Activated T-cell treated with anti-CD3 and anti-CD28 coated beads, Interleukin-2, amount 50 U/mL, for 72 hours (primary cell): ENCODE results near the gene DTNBP1. TPM values are rescaled to one million over a fixed set of nuclear protein-coding genes. Genes with fewer than 3 reads are reported as not detected.
A peak's percentile ranks its signal among the peaks of the same experiment; 100 is the strongest.

Experiments
- ATAC-seq, 2 donors: fragments of 150-1000 bp; cut with Tn5 transposase; replicated peaks in 1 of 2; 2 replicates each; pipeline ENCODE4 v1.10.0; 2021; ENCODE audit warnings: moderate library complexity in 2 of 2, mild to moderate bottlenecking in 1 of 2
- DNase-seq, 2 donors: peaks; one replicate each; pipeline ENCODE4 v3.0.0; 2021 to 2022; ENCODE audit warnings: mixed read lengths in 1 of 2
- H3K27ac Mint-ChIP-seq: one replicate; pipeline ENCODE4 v1.8.0; 2022; ENCODE audit warnings: mild to moderate bottlenecking, moderate library complexity, mixed read lengths
- H3K27me3 Mint-ChIP-seq: one replicate; pipeline ENCODE4 v1.8.0; 2022; ENCODE audit warnings: low read depth, mixed read lengths
- H3K36me3 Mint-ChIP-seq, 2 donors: one replicate each; pipeline ENCODE4 v1.8.0; 2022; ENCODE audit warnings: mixed read lengths in 2 of 2, mild to moderate bottlenecking in 1 of 2; ENCODE audit not compliant: insufficient read depth in 2 of 2
- H3K4me1 Mint-ChIP-seq: one replicate; pipeline ENCODE4 v1.8.0; 2022; ENCODE audit warnings: low read depth, mixed read lengths
- H3K4me3 Mint-ChIP-seq, 2 donors: one replicate each; pipeline ENCODE4 v1.8.0; 2022; ENCODE audit warnings: mild to moderate bottlenecking in 2 of 2, mixed read lengths in 2 of 2, moderate library complexity in 2 of 2
- H3K9me3 Mint-ChIP-seq, 2 donors: one replicate each; pipeline ENCODE4 v1.8.0; 2022; ENCODE audit warnings: mixed read lengths in 2 of 2
- total RNA-seq, 2 donors: library from RNA; stranded (reverse); gene quantifications; one replicate each; pipeline ENCODE4 v1.2.3, GENCODE V29; 2022

Gene DTNBP1
- total RNA-seq, 2 donors from 2014 or later: 24.5 to 27.1 TPM

- peaks cover 9% of the 10 kb centered on the region for H3K4me1 Mint-ChIP-seq
- H3K4me3 Mint-ChIP-seq: no peak overlapping the region
- peaks cover 2 to 37% of the 10 kb centered on the region in 2 donors for H3K36me3 Mint-ChIP-seq
- DNase-seq (no peak), ATAC-seq (no peak)
- peak overlapping the region; percentile 57 for H3K27ac Mint-ChIP-seq
- H3K27me3 Mint-ChIP-seq: no peaks in the 10 kb centered on the region
- H3K9me3 Mint-ChIP-seq: no peaks in the 10 kb centered on the region
Observed at GRCh38 chr6:15506066-15506465, 156.8 kb downstream of the DTNBP1 start.

DNA sequence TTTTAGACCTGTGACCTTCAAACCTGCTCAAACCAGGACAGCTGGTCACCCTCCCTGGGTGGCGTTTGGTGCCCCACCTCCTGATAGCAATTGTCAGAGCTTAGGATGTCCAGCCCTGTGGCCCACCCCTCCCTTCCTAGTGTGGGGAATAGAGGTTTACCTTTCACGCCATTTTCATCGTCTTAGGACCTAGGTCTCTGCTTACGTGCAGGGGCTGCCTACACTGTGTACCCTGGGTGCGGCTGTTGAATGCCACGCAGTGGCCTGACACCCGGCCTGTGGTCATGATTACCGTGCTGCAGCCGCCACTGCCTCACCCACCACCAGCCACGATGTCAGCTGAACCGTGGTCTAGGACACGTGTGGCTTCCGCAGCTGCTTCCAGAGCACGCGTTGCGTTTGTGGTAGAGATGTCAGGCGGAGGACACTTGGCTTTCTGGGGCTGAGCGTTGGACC is 157.3 kb downstream of the DTNBP1 start:
- Mint-ChIP-seq H3K9me3 (no peaks in the 10 kb centered on the region), H3K27ac (peak overlapping the region; percentile 58), H3K36me3 (peaks cover 2 to 36% of the 10 kb centered on the region in 2 donors), H3K4me3 (no peak overlapping the region), H3K4me1 (peaks cover 9% of the 10 kb centered on the region), H3K27me3 (no peaks in the 10 kb centered on the region)
- DNase-seq (no peak), ATAC-seq (no peak)

DNA sequence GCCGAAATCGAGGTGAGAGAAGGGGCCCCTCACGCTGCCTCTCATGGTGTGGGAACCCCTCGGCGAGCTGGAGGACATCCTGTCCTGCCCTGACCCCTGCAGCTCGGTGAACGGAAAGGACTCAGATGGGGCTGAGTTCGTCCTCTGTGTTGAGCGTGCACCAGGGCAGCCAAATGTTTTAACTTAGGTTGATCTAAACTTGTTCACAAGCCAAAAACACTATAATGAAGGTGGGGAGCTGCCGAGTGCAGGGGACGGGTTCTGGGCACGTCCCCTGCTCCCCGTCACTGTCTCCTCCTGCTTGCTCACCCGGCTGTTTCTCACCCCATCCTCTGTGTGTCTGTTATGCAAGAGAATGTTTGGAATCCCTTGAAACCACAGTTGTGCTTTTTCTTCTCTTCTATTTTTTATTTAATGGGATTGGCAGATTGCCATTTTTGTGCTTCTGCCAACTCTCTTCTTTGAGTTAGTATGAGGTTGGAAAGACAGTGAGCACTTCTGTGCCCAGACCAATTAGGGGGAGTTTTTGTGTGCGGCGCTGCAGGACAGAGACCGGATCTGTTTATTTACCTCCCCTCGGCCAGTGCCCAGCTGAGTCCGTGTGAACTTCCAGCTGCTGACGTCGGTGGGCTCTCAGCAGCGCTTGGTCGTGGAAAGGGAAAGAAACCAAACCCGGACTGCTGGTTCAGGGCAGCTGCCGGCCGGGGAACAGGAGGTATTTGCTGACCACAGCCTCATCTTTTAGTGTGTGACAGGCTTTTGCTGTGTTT is 158.1 kb downstream of the DTNBP1 start:
- Mint-ChIP-seq H3K4me3 (no peak overlapping the region), H3K9me3 (no peaks in the 10 kb centered on the region), H3K27ac (peak overlapping the region; percentile 51), H3K4me1 (peaks cover 9% of the 10 kb centered on the region), H3K36me3 (peaks cover 2 to 37% of the 10 kb centered on the region in 2 donors), H3K27me3 (no peaks in the 10 kb centered on the region)
- ATAC-seq (no peak), DNase-seq (no peak)

DNA sequence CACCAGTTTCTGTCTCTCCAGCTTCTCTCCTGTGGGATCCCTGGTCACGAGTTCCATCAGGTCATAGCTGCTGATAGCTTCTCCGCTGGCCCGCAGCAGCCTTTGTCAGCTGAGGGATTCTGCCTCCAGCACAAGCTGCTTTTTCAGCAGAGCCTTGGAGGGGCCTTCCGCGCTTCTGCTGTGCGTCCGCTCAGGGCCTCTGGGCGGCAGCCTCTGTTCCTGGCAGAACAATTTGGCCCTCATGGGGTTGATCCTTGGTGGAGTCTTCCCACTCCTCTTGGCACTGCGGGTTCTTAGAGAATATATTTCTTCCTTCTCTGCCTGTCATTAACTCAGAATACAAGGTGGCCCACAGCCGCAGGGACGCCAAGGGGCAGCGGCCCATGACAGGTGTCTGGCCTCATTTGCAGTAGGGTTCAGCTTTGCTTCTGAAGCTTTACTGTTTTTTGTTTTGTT is 158.8 kb downstream of the DTNBP1 start:
- Mint-ChIP-seq H3K27me3 (no peaks in the 10 kb centered on the region), H3K36me3 (peaks cover 2 to 43% of the 10 kb centered on the region in 2 donors), H3K27ac (peak overlapping the region; percentile 58), H3K4me3 (no peak overlapping the region), H3K4me1 (peaks cover 8% of the 10 kb centered on the region), H3K9me3 (no peaks in the 10 kb centered on the region)
- DNase-seq (no peak), ATAC-seq (no peak)

- peaks cover 0 to 40% of the 10 kb centered on the region in 2 donors for H3K36me3 Mint-ChIP-seq
- H3K27me3 Mint-ChIP-seq: no peaks in the 10 kb centered on the region
- ATAC-seq (no peak), DNase-seq (no peak)
- H3K9me3 Mint-ChIP-seq: no peaks in the 10 kb centered on the region
- no peak overlapping the region for H3K4me3 Mint-ChIP-seq
- peak overlapping the region; percentile 58 for H3K27ac Mint-ChIP-seq
- H3K4me1 Mint-ChIP-seq: peaks cover under 1% of the 10 kb centered on the region
Observed at GRCh38 chr6:15503346-15503680, 159.5 kb downstream of the DTNBP1 start.

DNA sequence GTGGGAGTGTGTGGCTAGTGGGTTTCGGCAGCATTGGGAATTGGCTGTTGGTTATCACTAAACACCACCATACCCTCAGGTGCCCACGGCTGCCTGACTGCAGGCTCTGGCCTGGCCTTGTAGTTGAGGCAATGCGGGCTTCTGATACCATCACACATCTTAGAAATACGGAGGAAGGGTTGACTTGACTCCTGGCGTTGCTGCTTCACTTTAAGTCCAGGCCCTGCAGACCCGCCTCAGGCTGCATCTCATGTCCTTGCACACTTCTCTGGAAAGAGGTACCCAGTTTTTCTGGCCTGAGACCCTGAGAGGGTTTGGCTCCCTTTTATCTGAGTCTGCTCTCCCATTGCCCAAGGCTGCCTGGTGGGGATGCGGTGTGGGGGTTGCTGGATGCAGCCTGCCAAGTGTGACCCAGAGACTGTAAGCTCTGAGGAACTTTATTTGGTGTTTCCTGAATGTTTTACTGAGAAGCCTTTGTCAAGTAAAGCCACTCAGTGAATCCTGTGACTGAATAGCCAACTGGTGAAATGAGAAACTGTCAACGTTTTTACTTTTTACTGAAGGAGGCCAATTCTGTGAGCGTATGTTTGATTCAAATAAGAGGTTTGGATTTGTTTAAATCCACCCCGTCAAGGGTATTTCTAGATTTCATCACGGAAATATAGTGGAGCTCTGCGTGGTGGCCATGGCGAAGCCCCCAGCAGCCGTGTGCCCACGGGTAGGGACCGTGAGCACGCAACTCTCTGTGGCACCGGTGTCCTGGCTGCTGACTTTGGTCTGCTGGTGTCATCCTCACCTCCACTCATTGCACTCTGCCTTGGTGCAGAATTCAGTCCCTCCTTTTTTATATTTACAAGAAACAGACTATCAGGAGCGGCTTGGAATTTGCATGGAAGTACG is 160.1 kb downstream of the DTNBP1 start:
- no peaks in the 10 kb centered on the region for H3K27me3 Mint-ChIP-seq
- no peak for ATAC-seq
- no peaks in the 10 kb centered on the region for H3K9me3 Mint-ChIP-seq
- H3K4me3 Mint-ChIP-seq: no peak overlapping the region
- H3K27ac Mint-ChIP-seq: no peak overlapping the region
- H3K4me1 Mint-ChIP-seq: no peaks in the 10 kb centered on the region
- H3K36me3 Mint-ChIP-seq: peaks cover 0 to 42% of the 10 kb centered on the region in 2 donors
- DNase-seq: no peak

- H3K27ac Mint-ChIP-seq: peak overlapping the region; percentile 60
- no peaks in the 10 kb centered on the region for H3K4me1 Mint-ChIP-seq
- H3K9me3 Mint-ChIP-seq: no peaks in the 10 kb centered on the region
- peaks cover 0 to 39% of the 10 kb centered on the region in 2 donors for H3K36me3 Mint-ChIP-seq
- DNase-seq: no peak
- no peaks in the 10 kb centered on the region for H3K27me3 Mint-ChIP-seq
- no peak overlapping the region for H3K4me3 Mint-ChIP-seq
- ATAC-seq: no peak
Observed at GRCh38 chr6:15501826-15502445, 160.9 kb downstream of the DTNBP1 start.

- DNase-seq: no peak
- Mint-ChIP-seq H3K27me3 (no peaks in the 10 kb centered on the region), H3K27ac (peak overlapping the region; percentile 60), H3K4me1 (no peaks in the 10 kb centered on the region), H3K4me3 (no peak overlapping the region), H3K9me3 (no peaks in the 10 kb centered on the region), H3K36me3 (peaks cover under 1 to 36% of the 10 kb centered on the region in 2 donors)
- ATAC-seq: no peak
Observed at GRCh38 chr6:15500901-15501825, 161.7 kb downstream of the DTNBP1 start.

- DNase-seq: no peak
- Mint-ChIP-seq H3K27ac (peak overlapping the region; percentile 70), H3K4me3 (no peak overlapping the region), H3K4me1 (no peaks in the 10 kb centered on the region), H3K36me3 (peaks cover 8 to 40% of the 10 kb centered on the region in 2 donors), H3K27me3 (no peaks in the 10 kb centered on the region), H3K9me3 (no peaks in the 10 kb centered on the region)
- ATAC-seq: no peak
Observed at GRCh38 chr6:15500078-15500740, 162.6 kb downstream of the DTNBP1 start.

- no peak for ATAC-seq
- Mint-ChIP-seq H3K36me3 (peaks cover 8 to 37% of the 10 kb centered on the region in 2 donors), H3K4me1 (no peaks in the 10 kb centered on the region)
Observed at GRCh38 chr6:15499591-15499990, 163.2 kb downstream of the DTNBP1 start.

DNA sequence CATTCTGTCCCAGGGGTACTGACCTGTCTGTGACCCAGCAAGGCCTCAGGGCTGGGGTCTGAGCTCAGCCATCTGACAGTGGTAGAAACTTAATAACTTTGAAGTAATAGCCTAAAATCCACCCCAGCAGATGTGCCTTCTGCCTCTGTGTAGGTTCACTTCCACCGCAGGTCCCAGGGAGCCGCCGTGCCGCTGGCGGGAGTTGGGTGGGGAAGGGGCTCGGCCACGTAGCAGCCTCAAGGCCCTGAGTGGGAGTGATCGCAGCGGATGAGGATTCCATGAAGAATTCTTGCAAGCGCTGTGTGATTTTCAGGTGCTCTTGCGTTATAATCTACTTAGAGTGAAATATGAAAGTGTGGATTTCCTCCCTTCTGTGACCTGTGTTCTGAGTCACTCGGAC is 163.7 kb downstream of the DTNBP1 start:
- DNase-seq: no peak
- Mint-ChIP-seq H3K9me3 (no peaks in the 10 kb centered on the region), H3K27me3 (no peaks in the 10 kb centered on the region), H3K27ac (peak overlapping the region; percentile 70), H3K4me3 (no peak overlapping the region), H3K4me1 (no peaks in the 10 kb centered on the region), H3K36me3 (peaks cover 8 to 36% of the 10 kb centered on the region in 2 donors)
- ATAC-seq: no peak

More at GRCh38 chr6:15499591-15499990, 163.2 kb downstream of the DTNBP1 start:
- no peaks in the 10 kb centered on the region for H3K27me3 Mint-ChIP-seq
- DNase-seq: no peak
- peak overlapping the region; percentile 70 for H3K27ac Mint-ChIP-seq
- no peaks in the 10 kb centered on the region for H3K9me3 Mint-ChIP-seq
- no peak overlapping the region for H3K4me3 Mint-ChIP-seq

DNA sequence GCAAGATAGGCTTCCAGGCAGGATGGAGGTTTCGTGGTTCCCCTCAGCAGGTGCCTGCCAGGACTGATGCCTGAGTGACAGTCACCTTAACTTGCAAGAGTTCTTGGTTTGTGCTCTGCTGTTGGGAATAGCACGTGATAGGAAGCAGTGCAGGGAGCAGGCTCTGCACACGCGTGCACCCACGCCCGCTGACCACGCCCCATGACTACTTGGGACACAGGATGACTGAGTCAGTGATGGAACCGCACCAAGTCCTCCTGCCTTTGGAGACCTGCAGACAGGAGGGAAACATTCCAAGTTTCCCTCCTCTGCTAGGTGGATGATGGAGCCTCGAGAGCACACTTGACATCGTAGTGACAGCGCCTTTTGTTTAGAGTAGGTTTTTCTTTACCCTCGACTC is 164.2 kb downstream of the DTNBP1 start:
- no peaks in the 10 kb centered on the region for H3K4me1 Mint-ChIP-seq
- ATAC-seq (no peak), DNase-seq (no peak)
- no peaks in the 10 kb centered on the region for H3K9me3 Mint-ChIP-seq
- H3K36me3 Mint-ChIP-seq: peaks cover 8 to 38% of the 10 kb centered on the region in 2 donors
- no peaks in the 10 kb centered on the region for H3K27me3 Mint-ChIP-seq
- H3K27ac Mint-ChIP-seq: no peak overlapping the region
- no peak overlapping the region for H3K4me3 Mint-ChIP-seq
